HFF-Myc (cell line): ENCODE results near the gene ZNRF2.

ENCODE experiments used
- DNase-seq: peaks from one replicate; pipeline ENCODE4 v3.0.0-alpha.2; 2011; ENCODE audit warnings: low read depth; ENCODE audit errors: extremely low read depth
- H3K4me3 ChIP-seq: replicated peaks from 2 replicates; pipeline ENCODE4 v1.5.1; 2011; ENCODE audit warnings: low read depth, mild to moderate bottlenecking, control low read depth, low read length
- TF ChIP-seq, protein P1 (sequence below): IDR thresholded peaks from 2 replicates; pipeline ENCODE4 v1.5.1; 2012; ENCODE audit warnings: mild to moderate bottlenecking, low read depth, low read length, control low read depth; ENCODE audit errors: missing control alignments

The ZNRF2 gene

GRCh38 chr7:30411897-30412296 is 127.5 kb downstream of the ZNRF2 start:
- DNase-seq = no peak
- no peak overlapping the region for H3K4me3 ChIP-seq
- TF ChIP-seq, protein P1, sequence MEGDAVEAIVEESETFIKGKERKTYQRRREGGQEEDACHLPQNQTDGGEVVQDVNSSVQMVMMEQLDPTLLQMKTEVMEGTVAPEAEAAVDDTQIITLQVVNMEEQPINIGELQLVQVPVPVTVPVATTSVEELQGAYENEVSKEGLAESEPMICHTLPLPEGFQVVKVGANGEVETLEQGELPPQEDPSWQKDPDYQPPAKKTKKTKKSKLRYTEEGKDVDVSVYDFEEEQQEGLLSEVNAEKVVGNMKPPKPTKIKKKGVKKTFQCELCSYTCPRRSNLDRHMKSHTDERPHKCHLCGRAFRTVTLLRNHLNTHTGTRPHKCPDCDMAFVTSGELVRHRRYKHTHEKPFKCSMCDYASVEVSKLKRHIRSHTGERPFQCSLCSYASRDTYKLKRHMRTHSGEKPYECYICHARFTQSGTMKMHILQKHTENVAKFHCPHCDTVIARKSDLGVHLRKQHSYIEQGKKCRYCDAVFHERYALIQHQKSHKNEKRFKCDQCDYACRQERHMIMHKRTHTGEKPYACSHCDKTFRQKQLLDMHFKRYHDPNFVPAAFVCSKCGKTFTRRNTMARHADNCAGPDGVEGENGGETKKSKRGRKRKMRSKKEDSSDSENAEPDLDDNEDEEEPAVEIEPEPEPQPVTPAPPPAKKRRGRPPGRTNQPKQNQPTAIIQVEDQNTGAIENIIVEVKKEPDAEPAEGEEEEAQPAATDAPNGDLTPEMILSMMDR = no peak

DNA sequence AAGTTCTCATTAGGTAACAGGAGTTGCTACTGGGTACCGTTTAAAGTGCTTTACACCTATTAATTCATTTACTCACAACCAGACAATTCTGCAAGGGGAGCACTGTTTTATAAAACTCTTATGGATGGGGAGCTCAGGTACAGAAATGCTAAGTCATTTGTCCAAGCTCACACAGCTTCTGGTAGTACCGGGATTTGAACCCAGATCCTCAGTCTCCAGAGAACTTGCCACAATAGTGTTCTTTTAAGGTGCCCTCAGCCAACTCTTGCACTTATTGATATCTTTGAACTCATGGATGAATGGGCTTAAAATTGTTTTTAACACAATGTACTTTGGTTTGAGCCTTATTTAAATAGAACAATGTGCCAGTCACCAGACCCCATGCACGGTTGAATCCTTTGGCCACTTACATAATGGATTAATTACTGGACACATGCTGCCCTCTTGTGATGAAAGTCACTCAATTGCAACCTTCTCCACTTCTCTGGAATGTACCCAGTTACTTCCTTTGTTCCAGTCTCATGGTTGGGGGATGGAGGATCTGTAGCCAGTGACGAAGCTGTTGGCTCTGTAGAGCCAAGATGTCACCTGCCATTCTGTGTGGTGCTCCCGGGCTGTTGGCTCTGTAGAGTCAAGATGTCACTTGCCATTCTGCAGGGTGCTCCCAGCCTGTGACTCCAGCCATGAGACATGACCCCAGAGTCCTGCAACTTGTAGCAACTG is 128.5 kb downstream of the ZNRF2 start:
- TF ChIP-seq, protein P1 = peak; percentile 47
- peak; percentile 81 for DNase-seq
- H3K4me3 ChIP-seq = no peak overlapping the region

DNA sequence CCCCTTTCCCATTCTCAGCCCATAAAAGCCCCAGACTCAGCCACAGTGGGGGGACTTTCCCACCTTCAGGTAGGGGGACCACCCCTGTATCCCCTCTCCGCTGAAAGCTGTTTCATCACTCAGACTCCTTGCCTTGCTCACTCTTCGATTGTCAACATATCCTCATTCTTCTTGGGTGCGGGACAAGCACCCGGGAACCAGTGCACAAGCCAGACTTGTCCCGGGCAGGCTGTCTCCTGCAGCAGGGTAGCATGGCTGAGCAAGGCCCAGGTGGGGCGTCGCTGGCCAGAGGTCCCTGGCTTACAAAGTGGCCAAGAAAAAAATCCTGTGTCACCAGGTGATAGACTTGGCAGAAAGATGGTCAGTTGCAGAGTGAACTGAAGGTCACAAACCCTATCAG is 129.5 kb downstream of the ZNRF2 start:
- H3K4me3 ChIP-seq = no peak overlapping the region
- DNase-seq = no peak
- TF ChIP-seq, protein P1 = no peak
